BLaER1 treated with 17β-estradiol and CSF1 and Interleukin-3, amounts not matched to agents 10 nM and 100 nM (cell line): ENCODE results near the gene CYTH4.

Experiments
- H3K27ac ChIP-seq, 11 experiments: shearing (Covaris generic); formaldehyde crosslinking; 2 replicates each; pipeline ENCODE4 v1.8.1; 2022
- H3K27me3 ChIP-seq, 11 experiments: shearing (Covaris generic); formaldehyde crosslinking; 2 replicates each; pipeline ENCODE4 v1.8.1; 2022
- H3K36me3 ChIP-seq, 11 experiments: shearing (Covaris generic); formaldehyde crosslinking; 2 replicates each; pipeline ENCODE4 v1.8.1; 2022
- H3K4me1 ChIP-seq, 10 experiments: shearing (Covaris generic); formaldehyde crosslinking; 2 replicates each; pipeline ENCODE4 v1.8.1; 2022
- H3K4me2 ChIP-seq, 11 experiments: shearing (Covaris generic); formaldehyde crosslinking; 2 replicates each; pipeline ENCODE4 v1.8.1; 2022
- H3K4me3 ChIP-seq, 10 experiments: shearing (Covaris generic); formaldehyde crosslinking; 2 replicates each; pipeline ENCODE4 v1.8.1; 2022
- H3K9ac ChIP-seq, 11 experiments: shearing (Covaris generic); formaldehyde crosslinking; 2 replicates each; pipeline ENCODE4 v1.8.1; 2022
- H3K9me3 ChIP-seq, 11 experiments: shearing (Covaris generic); formaldehyde crosslinking; replicated peaks in 1 of 11; 2 replicates each; pipeline ENCODE4 v1.8.1; 2022
- H4K20me1 ChIP-seq, 11 experiments: shearing (Covaris generic); formaldehyde crosslinking; 2 replicates each; pipeline ENCODE4 v1.8.1; 2022
- Cebpa-rat ChIP-seq, 11 experiments: shearing (Covaris generic); IDR thresholded peaks; 2 replicates each; pipeline ENCODE4 v1.8.1; 2022

CYTH4 gene

DNA sequence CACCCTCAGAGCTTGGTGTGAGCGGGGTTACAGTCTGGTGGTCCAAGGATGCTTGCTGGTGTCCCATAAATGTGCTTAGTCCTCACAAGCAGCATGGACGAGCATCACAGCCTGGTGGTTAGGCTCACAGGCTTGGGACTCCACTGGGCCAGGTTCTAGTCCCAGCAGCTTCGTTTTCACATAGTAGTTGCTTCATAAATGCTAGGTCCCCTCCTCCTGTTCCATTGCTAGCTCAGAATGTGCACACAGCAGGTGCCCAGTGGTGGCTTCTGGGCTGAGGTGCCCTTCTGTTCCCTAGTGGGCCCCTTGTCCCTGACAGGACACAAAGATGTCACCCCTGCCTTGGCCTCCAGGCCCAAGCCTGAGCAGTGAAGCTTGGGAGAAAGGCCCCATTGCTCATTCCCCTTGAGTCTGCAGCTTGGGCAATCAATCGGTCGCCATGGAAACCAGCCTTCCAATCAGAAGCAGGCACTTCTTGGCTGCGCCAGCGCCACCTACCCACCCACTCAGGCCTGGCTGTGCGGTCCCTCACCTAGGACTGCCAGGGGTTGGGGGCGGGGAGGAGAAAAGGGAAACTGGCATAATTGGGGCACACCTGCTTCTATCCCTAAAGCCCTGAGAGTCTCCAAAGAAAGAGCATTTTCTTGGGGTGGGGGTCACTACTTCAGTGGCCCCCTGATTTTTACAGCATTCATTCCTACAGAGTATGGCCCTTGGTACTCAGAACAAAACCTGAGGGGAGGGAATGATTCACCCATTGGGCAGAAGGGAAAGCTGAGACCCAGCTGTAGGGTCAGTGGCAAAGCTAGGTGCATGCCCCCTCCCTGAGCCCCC is 48.1 kb downstream of the CYTH4 start:
- Histone ChIP-seq H3K27me3 (peaks cover 64 to 79% (median 70%) of the 10 kb centered on the region in 11 experiments), H3K27ac (peak overlapping the region in 4 of 11 experiments; percentile 51 to 66 (median 64); a peak in 7 of 22 replicates), H3K4me2 (peak overlapping the region in 10 of 11 experiments; percentile 18 to 82 (median 66); a peak in 20 of 22 replicates)

DNA sequence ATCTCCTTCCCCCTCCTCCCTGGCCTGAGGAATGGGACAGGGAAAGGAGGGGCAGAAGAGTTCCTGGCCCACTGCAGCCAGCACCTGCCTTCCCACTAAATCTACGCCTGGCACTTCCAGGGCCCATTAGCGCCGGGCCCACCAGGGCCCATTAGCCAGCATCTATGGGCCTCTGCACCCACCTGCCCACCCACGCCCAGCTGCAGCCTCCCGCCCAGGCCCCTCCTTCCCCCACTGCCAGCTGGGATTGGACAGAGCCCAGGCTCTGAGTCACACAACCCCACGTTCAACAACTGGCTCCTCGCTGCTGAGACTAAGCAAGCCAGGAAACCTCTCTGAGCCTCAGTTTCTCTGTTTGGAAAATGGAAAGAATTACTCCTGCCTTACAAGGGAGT is 48.7 kb downstream of the CYTH4 start:
- Histone ChIP-seq H3K9ac (no peak overlapping the region), H3K27me3 (peaks cover 64 to 79% (median 70%) of the 10 kb centered on the region in 11 experiments), H4K20me1 (peaks cover 0 to 55% (median 4%) of the 10 kb centered on the region in 11 experiments; a peak in 8 of 22 replicates), H3K36me3 (no peaks in the 10 kb centered on the region), H3K27ac (peak overlapping the region in 3 of 11 experiments; percentile 0 to 47 (median 27); a peak in 2 of 22 replicates), H3K4me2 (peak overlapping the region in 10 of 11 experiments; percentile 18 to 82 (median 66); a peak in 20 of 22 replicates), H3K4me3 (no peak overlapping the region), H3K4me1 (peaks cover 34 to 56% (median 50%) of the 10 kb centered on the region in 10 experiments), H3K9me3 (no peaks in the 10 kb centered on the region)
- TF ChIP-seq Cebpa-rat (IDR thresholded peaks at IDR 0.05) = no peak

More for the DNA sequence above, 48.1 kb downstream of the CYTH4 start:
- Histone ChIP-seq H4K20me1 (peaks cover 0 to 50% (median 4%) of the 10 kb centered on the region in 11 experiments; a peak in 7 of 22 replicates), H3K4me3 (no peak overlapping the region), H3K9me3 (no peaks in the 10 kb centered on the region), H3K36me3 (no peaks in the 10 kb centered on the region), H3K9ac (peak overlapping the region in 3 of 11 experiments; percentile 4 to 47 (median 32); a peak in 4 of 22 replicates), H3K4me1 (peaks cover 32 to 50% (median 44%) of the 10 kb centered on the region in 10 experiments)
- peak in 4 of 11 experiments; percentile 55 to 92 (median 80); a peak in 8 of 22 replicates for TF ChIP-seq Cebpa-rat (IDR thresholded peaks at IDR 0.05)

DNA sequence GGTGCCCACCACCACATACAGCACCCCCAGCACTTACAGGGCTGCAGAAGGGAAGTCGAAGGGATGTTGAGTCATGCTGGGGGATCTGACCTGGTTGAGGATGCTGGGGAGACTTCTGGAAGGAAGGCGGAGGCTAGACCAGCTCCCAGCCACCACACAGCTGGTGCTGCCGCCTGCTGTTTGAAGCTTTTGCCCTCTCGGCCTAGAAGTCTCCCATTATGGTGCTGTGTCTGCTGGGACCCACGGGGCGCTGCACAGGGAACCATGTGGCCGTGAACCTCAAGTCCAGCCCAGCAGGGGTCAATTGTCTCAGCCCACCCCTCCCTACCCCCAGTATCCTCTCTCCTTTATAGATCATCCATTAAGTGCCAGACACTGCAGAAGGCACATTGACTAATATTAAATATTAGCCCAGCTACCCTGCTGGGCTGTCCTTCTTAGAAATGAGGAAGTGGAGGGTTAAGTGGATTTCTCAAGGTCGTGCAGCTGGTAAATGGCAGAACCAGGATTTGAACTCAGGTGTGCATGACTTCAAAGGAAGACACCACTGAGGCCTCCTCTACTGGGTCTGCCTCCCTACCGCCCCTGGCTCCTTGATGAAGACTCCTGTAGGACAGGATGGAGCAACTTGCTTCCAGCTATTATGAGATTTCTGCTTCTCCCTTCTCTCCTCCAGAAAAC is 49.7 kb downstream of the CYTH4 start:
- H4K20me1 ChIP-seq = peaks cover 0 to 62% (median 4%) of the 10 kb centered on the region in 11 experiments; a peak in 8 of 22 replicates
- no peaks in the 10 kb centered on the region for H3K36me3 ChIP-seq
- peaks cover 64 to 79% (median 70%) of the 10 kb centered on the region in 11 experiments for H3K27me3 ChIP-seq
- H3K4me1 ChIP-seq = peaks cover 34 to 64% (median 51%) of the 10 kb centered on the region in 10 experiments
- no peaks in the 10 kb centered on the region for H3K9me3 ChIP-seq
- no peak for TF ChIP-seq Cebpa-rat (IDR thresholded peaks at IDR 0.05)
- no peak overlapping the region; a peak in 1 of 22 replicates for H3K27ac ChIP-seq
- no peak overlapping the region for H3K9ac ChIP-seq
- H3K4me2 ChIP-seq = peak overlapping the region in 10 of 11 experiments; percentile 21 to 82 (median 66); a peak in 19 of 22 replicates
- no peak overlapping the region for H3K4me3 ChIP-seq

DNA sequence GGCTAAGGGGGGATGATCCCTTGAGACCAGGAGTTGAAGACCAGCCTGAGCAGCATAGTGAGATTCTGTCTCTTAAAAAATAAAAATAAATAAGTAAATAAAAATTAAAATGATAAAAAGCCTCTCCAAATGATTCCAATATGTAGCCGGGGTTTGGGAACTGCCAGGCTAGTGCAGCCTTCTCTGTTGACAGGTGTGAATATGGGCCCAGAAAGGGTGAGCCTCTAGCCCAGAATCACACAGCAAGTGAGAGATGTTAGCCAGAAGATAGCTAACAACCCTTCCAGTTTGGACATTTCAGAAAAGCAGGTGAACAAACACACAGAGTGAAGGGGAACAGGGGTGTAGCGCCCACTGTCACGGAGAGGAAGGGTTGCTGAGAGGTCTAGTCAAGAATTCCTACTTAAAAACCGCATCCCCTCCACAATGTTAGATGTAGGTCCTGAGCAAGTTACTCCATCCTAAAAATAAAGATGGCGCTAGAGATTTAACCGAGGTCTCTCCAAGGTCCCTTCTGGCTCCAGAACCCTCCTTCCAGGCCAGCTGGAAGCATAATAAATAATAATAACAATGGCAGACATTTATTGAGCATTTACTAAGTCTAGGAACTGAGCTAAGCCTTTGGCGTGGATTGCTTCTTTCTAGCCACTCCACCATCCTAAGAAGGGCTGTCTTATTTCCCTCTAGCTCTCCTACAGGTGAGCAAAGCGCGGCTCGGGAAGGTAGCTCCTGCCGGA is 51.6 kb downstream of the CYTH4 start:
- peak overlapping the region in 7 of 11 experiments; percentile 23 to 66 (median 52); a peak in 5 of 22 replicates for H3K4me2 ChIP-seq
- no peaks in the 10 kb centered on the region for H3K36me3 ChIP-seq
- no peak overlapping the region for H3K27ac ChIP-seq
- H4K20me1 ChIP-seq = peaks cover 0 to 74% (median 4%) of the 10 kb centered on the region in 11 experiments; a peak in 8 of 22 replicates
- H3K4me3 ChIP-seq = no peak overlapping the region
- H3K9me3 ChIP-seq = no peaks in the 10 kb centered on the region
- no peak overlapping the region for H3K9ac ChIP-seq
- peaks cover 57 to 78% (median 69%) of the 10 kb centered on the region in 11 experiments for H3K27me3 ChIP-seq
- TF ChIP-seq Cebpa-rat (IDR thresholded peaks at IDR 0.05) = no peak
- H3K4me1 ChIP-seq = peaks cover 34 to 66% (median 51%) of the 10 kb centered on the region in 10 experiments

DNA sequence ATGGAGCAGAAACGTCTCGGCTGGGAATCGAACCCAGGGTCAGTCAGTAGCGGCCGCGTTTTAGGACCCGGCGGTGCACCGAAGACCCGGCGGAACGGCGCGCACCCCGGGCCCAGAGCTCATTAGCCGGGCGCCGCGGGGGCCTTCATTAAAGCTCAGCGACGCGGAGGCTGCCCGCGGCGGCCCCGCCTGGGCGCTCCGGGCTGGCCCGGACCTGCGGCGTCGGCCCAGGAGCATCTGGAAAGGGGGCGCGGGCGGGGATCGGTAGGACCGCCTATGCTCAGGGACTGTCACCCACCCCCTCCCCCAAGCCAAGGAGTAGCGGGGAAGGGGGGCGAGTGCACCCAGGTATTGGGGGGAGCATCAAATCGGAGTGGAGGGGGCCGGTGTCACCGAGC is 52.2 kb downstream of the CYTH4 start:
- peaks cover 0 to 77% (median 4%) of the 10 kb centered on the region in 11 experiments; a peak in 8 of 22 replicates for H4K20me1 ChIP-seq
- H3K36me3 ChIP-seq = no peaks in the 10 kb centered on the region
- no peaks in the 10 kb centered on the region for H3K9me3 ChIP-seq
- peak overlapping the region in 7 of 11 experiments; percentile 23 to 66 (median 52); a peak in 6 of 22 replicates for H3K4me2 ChIP-seq
- peaks cover 57 to 79% (median 69%) of the 10 kb centered on the region in 11 experiments for H3K27me3 ChIP-seq
- no peak overlapping the region for H3K9ac ChIP-seq
- H3K4me3 ChIP-seq = peak overlapping the region in 1 of 10 experiments; percentile 38; a peak in 1 of 20 replicates
- H3K27ac ChIP-seq = no peak overlapping the region
- H3K4me1 ChIP-seq = peaks cover 34 to 63% (median 49%) of the 10 kb centered on the region in 10 experiments
- no peak for TF ChIP-seq Cebpa-rat (IDR thresholded peaks at IDR 0.05)

DNA sequence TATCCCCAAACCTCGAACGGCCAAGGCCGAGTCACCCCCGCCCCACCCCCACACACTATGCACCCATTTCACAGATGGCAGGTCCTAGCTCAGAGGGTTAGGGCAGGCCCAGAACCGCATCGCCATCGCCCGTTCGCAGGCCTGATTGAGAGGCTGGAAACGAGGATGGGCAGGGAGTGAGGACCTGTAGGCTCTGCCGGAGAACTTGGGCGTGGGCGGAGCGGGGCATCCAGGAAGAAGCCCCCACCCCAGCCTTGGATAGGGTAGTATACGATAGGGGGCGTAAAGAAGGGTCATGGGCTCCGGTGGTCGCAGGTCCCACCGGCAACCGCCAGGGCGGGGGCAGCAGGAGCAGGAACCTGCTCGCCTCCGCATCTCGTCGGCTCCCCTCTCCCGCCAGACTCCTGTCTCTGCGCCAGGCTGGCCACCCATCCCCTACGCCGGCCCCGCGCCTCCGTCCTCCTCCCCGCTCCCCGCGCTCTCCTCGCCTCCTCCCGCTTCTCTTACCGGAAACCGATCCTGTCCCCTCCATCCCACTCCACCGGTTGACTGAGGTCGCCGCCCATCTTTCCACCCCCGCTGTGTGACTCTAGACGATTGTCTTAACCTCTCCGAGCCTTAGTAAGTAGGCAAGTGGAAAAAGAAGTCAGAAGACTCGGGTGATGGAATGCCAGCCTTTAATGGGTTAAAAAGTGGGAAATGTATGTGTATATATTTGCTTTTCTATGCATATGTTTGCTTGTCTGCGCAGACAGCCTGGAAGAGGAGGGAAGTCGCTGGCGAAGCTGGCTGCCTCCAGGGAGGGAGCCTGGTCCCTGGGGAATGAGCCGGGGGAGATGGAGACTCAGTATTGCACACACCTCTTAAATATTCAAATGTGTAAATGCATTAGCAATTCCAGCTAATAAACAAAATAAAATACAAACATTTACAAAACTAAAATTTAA is 52.8 kb downstream of the CYTH4 start:
- peak overlapping the region in 2 of 10 experiments; percentile 9 to 33; a peak in 4 of 20 replicates for H3K4me3 ChIP-seq
- H3K4me2 ChIP-seq = peak overlapping the region in 10 of 11 experiments; percentile 23 to 68 (median 51); a peak in 19 of 22 replicates
- no peak overlapping the region; a peak in 2 of 22 replicates for H3K9ac ChIP-seq
- peaks cover 33 to 56% (median 43%) of the 10 kb centered on the region in 10 experiments for H3K4me1 ChIP-seq
- H4K20me1 ChIP-seq = peaks cover 0 to 77% (median 4%) of the 10 kb centered on the region in 11 experiments; a peak in 8 of 22 replicates
- H3K27me3 ChIP-seq = peaks cover 57 to 79% (median 69%) of the 10 kb centered on the region in 11 experiments
- H3K9me3 ChIP-seq = no peaks in the 10 kb centered on the region
- H3K27ac ChIP-seq = no peak overlapping the region
- H3K36me3 ChIP-seq = no peaks in the 10 kb centered on the region
- TF ChIP-seq Cebpa-rat (IDR thresholded peaks at IDR 0.05) = no peak

DNA sequence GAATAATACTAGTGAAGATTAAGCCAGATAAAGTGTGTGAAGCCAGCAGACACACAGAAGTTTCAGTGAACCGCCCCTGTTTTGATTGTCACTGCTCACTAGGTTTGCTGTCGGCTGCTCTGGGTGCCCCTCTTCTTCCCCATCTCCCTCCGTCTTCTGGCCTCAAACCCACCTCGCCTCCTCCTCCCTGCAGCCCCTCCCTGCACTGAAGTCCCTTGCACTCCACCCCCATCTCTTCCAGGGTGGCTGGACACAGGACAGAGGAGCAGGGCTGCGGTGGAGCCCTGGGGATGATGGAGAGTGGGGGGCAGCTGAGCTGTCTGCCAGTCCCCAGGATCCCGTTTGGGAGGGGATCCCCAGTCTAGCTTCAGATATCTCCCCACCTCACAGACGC is 53.5 kb downstream of the CYTH4 start:
- Histone ChIP-seq H3K4me3 (no peak overlapping the region), H3K4me1 (peaks cover 26 to 49% (median 36%) of the 10 kb centered on the region in 10 experiments), H3K36me3 (no peaks in the 10 kb centered on the region), H3K9me3 (no peaks in the 10 kb centered on the region), H4K20me1 (peaks cover 0 to 78% (median 4%) of the 10 kb centered on the region in 11 experiments; a peak in 8 of 22 replicates), H3K9ac (no peak overlapping the region), H3K27ac (no peak overlapping the region), H3K27me3 (peaks cover 57 to 79% (median 69%) of the 10 kb centered on the region in 11 experiments), H3K4me2 (peak overlapping the region in 6 of 11 experiments; percentile 23 to 68 (median 50); a peak in 9 of 22 replicates)
- TF ChIP-seq Cebpa-rat (IDR thresholded peaks at IDR 0.05) = no peak
